Natural killer cell (primary cell): ENCODE results near the gene BTNL3. TPM values are rescaled to one million over a fixed set of nuclear protein-coding genes. Genes with fewer than 3 reads are reported as not detected.

ENCODE experiments used
- ATAC-seq, 3 donors: fragments of 150-1000 bp in 2 of 3; fragments of 200-7000 bp in 1 of 3; cut with Tn5 transposase; 1 replicate in 1 of 3; 2 replicates in 2 of 3; pipeline ENCODE4 v1.10.0; 2021; ENCODE audit warnings: mild to moderate bottlenecking in 2 of 3, moderate library complexity in 2 of 3
- DNase-seq, 2 donors: peaks; one replicate each; pipeline versions ENCODE4 v3.0.0 to v3.0.0-alpha.2; 2013 to 2021; ENCODE audit warnings: mixed read lengths in 1 of 2
- H3K27ac ChIP-seq: one replicate; pipeline ENCODE4 v1.5.1; 2013; ENCODE audit warnings: mild to moderate bottlenecking, low read length
- H3K27me3 ChIP-seq: one replicate; pipeline ENCODE4 v1.6.1; 2013; ENCODE audit warnings: low read length; ENCODE audit not compliant: control insufficient read depth, insufficient read depth
- H3K36me3 ChIP-seq: one replicate; pipeline ENCODE4 v1.6.1; 2013; ENCODE audit warnings: low read length; ENCODE audit not compliant: control insufficient read depth, insufficient read depth
- H3K4me1 ChIP-seq: one replicate; pipeline ENCODE4 v1.6.1; 2013; ENCODE audit warnings: low read length; ENCODE audit not compliant: control insufficient read depth, insufficient read depth
- H3K4me3 ChIP-seq: one replicate; pipeline ENCODE4 v1.5.1; 2013; ENCODE audit warnings: low read length
- H3K9me3 ChIP-seq: one replicate; pipeline ENCODE4 v1.6.1; 2013; ENCODE audit warnings: low read length; ENCODE audit not compliant: control insufficient read depth, insufficient read depth
- H3K27ac Mint-ChIP-seq, 2 donors: one replicate each; pipeline ENCODE4 v1.8.0; 2022; ENCODE audit warnings: mild to moderate bottlenecking in 2 of 2, mixed read lengths in 2 of 2, moderate library complexity in 1 of 2
- H3K27me3 Mint-ChIP-seq, 2 donors: one replicate each; pipeline ENCODE4 v1.8.0; 2022; ENCODE audit warnings: low read depth in 2 of 2, mixed read lengths in 2 of 2
- H3K36me3 Mint-ChIP-seq: one replicate; pipeline ENCODE4 v1.8.0; 2022; ENCODE audit warnings: mixed read lengths
- H3K4me1 Mint-ChIP-seq, 2 donors: one replicate each; pipeline ENCODE4 v1.8.0; 2022; ENCODE audit warnings: mixed read lengths in 2 of 2
- H3K4me3 Mint-ChIP-seq: one replicate; pipeline ENCODE4 v1.8.0; 2022; ENCODE audit warnings: mild to moderate bottlenecking, moderate library complexity, mixed read lengths
- H3K9me3 Mint-ChIP-seq, 2 donors: one replicate each; pipeline ENCODE4 v1.8.0; 2022; ENCODE audit warnings: mixed read lengths in 2 of 2
- WGBS: methylation state at CpG from one replicate; pipeline ENCODE4 v1.1.7; 2013; ENCODE audit warnings: missing lambda C conversion rate; ENCODE audit not compliant: insufficient coverage; 5-methylcytosine and 5-hydroxymethylcytosine counted together
- intact Hi-C: fragments of 100-400 bp; cut with micrococcal nuclease; formaldehyde crosslinking; loops from one replicate; pipeline ENCODE4 v1.14.2; 2022
- total RNA-seq, 4 donors: library from RNA; stranded (reverse); fragments of 120-200 nt in 1 of 4; gene quantifications; one replicate each; pipeline versions ENCODE4 v1.2.3 to v1.2.4, GENCODE V29; 2013 to 2022
- TF ChIP-seq, protein P1 (sequence below): fragments of 200-600 bp; IDR thresholded peaks from one replicate; pipeline ENCODE4 v1.8.0; 2022; ENCODE audit warnings: antibody characterized with exemption

BTNL3 gene
- total RNA-seq, 3 donors from 2014 or later (not counting 1 experiment from before 2014, with no cell fraction given), result not detected

DNA sequence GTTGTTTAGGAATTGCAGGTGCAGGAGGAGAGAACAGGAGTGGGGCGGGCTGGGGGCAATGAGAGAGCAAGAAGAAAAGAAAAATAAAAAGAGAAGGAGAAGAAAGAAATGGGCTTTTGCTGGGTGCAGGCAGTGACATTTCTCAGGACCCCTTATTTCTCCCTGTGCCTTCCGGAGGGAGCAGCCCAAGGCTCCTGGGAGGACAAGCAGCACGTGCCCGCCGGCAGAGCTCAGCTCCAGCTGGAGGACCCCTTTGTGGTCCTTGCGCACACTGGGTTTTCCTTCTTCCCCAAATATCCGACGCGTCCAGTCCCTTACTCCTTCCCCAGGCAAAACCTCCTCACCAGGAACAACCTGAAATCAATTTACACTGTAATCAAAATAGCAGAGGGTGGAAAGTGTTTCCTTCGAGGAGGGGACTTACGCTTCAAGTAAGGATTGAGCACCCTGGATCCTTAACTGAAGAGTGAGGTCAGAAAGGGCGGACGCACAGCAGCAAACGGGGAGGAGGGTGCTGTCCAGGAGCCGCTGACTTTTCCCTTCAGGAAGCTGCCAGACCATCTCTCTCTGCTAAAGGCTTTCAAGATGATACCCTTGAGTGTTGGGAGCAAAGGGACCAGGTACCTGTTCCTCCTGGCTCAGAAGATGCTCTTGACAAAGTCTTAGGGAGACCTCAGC lies 53.5 kb downstream of the BTNL3 start:
- DNase-seq (no peak), ATAC-seq (no peak)
- H3K27me3 ChIP-seq, result peaks cover 5% of the 10 kb centered on the region

DNA sequence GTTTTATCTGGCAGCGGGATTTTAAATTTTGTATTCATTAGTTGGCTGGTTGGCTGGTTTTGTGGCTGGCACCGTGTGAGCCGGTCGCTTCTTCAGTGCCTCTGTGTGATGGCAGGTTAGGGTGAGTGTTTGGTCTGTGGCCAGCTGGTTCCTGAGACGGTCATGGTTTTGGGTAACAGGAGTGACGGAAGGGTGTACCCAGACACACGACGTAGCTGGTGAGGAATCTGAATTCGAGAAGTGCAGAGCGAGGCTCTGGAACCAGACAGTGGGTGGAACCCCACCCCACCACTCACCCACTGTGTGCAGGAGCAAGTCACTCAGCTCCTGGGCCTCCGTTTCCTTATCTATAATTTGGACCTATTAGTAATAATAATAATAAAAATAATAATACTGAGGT lies 54.1 kb downstream of the BTNL3 start:
- H3K36me3 Mint-ChIP-seq, result no peaks in the 10 kb centered on the region
- no peaks in the 10 kb centered on the region for H3K36me3 ChIP-seq
- no peak for ATAC-seq
- H3K9me3 Mint-ChIP-seq, result no peaks in the 10 kb centered on the region
- no peak overlapping the region for H3K27ac ChIP-seq
- no peak overlapping the region for H3K27ac Mint-ChIP-seq
- H3K9me3 ChIP-seq, result no peaks in the 10 kb centered on the region
- intact Hi-C loops, result no loop called here
- WGBS, result 86% methylated on average over 10 of the region's 11 CpGs
- H3K4me1 Mint-ChIP-seq, result no peaks in the 10 kb centered on the region
- peaks cover 7% of the 10 kb centered on the region for H3K27me3 ChIP-seq
- H3K4me3 Mint-ChIP-seq, result no peak overlapping the region
- TF ChIP-seq, protein P1, sequence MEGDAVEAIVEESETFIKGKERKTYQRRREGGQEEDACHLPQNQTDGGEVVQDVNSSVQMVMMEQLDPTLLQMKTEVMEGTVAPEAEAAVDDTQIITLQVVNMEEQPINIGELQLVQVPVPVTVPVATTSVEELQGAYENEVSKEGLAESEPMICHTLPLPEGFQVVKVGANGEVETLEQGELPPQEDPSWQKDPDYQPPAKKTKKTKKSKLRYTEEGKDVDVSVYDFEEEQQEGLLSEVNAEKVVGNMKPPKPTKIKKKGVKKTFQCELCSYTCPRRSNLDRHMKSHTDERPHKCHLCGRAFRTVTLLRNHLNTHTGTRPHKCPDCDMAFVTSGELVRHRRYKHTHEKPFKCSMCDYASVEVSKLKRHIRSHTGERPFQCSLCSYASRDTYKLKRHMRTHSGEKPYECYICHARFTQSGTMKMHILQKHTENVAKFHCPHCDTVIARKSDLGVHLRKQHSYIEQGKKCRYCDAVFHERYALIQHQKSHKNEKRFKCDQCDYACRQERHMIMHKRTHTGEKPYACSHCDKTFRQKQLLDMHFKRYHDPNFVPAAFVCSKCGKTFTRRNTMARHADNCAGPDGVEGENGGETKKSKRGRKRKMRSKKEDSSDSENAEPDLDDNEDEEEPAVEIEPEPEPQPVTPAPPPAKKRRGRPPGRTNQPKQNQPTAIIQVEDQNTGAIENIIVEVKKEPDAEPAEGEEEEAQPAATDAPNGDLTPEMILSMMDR, result no peak
- DNase-seq, result no peak
- no peaks in the 10 kb centered on the region for H3K4me1 ChIP-seq
- H3K4me3 ChIP-seq, result no peak overlapping the region
- peaks cover 31 to 33% of the 10 kb centered on the region in 2 donors for H3K27me3 Mint-ChIP-seq

More for the DNA sequence above, 53.5 kb downstream of the BTNL3 start:
- Mint-ChIP-seq H3K36me3 (no peaks in the 10 kb centered on the region), H3K27ac (no peak overlapping the region), H3K4me1 (no peaks in the 10 kb centered on the region), H3K9me3 (no peaks in the 10 kb centered on the region), H3K27me3 (peaks cover 28 to 33% of the 10 kb centered on the region in 2 donors), H3K4me3 (no peak overlapping the region)
- intact Hi-C loops, result no loop called here
- Histone ChIP-seq H3K27ac (no peak overlapping the region), H3K4me1 (no peaks in the 10 kb centered on the region), H3K36me3 (no peaks in the 10 kb centered on the region), H3K4me3 (no peak overlapping the region), H3K9me3 (no peaks in the 10 kb centered on the region)
- TF ChIP-seq, protein P1, result no peak
- WGBS, result 69% methylated on average over 15 of the region's 15 CpGs

DNA sequence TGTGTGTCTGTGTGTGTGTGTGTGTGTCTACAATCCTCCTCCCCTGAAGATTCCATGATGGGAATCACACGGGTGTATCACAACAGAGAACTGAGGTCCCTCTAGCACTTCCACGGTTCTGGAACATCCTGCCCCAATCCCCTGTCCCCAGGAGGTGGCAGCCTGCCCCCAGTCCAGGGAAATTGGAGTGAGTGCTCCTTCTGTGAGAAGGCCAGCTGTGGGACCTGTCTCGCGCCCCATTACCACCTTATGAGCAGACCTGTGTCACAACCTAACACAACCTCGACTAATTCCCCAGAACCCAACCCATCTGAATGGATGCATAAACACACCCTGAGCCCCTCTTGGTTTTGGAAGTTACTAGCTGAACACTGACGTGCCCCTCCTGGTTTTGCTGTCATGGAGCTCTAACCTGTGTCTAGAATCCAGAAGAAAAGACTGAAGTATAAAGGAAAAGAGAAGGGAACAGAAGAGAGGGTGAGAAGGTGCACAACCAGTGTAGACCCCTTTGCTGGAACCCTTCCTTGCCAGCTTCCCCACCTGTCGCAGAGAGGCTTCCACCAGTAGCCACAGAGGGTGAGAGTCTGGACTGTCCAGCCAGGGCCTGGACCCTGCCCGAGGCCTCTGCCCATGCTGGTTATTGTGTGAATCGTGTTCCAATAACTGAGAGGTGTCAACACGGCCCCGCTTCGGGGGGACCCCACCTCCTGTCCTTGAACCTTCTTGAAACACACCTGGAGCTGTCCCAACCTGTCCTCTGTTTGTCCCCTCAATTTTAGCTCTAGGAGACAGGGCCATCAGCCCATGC lies 54.8 kb downstream of the BTNL3 start:
- H3K36me3 Mint-ChIP-seq, result no peaks in the 10 kb centered on the region
- Histone ChIP-seq H3K4me1 (no peaks in the 10 kb centered on the region), H3K27me3 (peaks cover 12% of the 10 kb centered on the region), H3K36me3 (no peaks in the 10 kb centered on the region), H3K9me3 (no peaks in the 10 kb centered on the region), H3K4me3 (no peak overlapping the region), H3K27ac (no peak overlapping the region)
- H3K4me1 Mint-ChIP-seq, result no peaks in the 10 kb centered on the region
- ATAC-seq (peak in 1 of 3 donors; percentile 36), DNase-seq (no peak)
- no peak overlapping the region for H3K4me3 Mint-ChIP-seq
- WGBS, result 77% methylated on average over 12 of the region's 12 CpGs
- H3K9me3 Mint-ChIP-seq, result no peaks in the 10 kb centered on the region
- intact Hi-C loops, result no loop called here
- TF ChIP-seq, protein P1, result no peak
- peaks cover 28 to 33% of the 10 kb centered on the region in 2 donors for H3K27me3 Mint-ChIP-seq
- no peak overlapping the region for H3K27ac Mint-ChIP-seq
